GM18951 (cell line): ENCODE data around the gene GPC6.

Source experiments
- POLR2A ChIP-seq: IDR thresholded peaks from 4 replicates; pipeline ENCODE4 v1.6.1; 2011; ENCODE audit warnings: mild to moderate bottlenecking; ENCODE audit not compliant: insufficient read length, insufficient read depth; ENCODE audit errors: extremely low read depth
- in situ Hi-C: fragments of 300-500 bp; cut with MboI; formaldehyde crosslinking; loops from one replicate; pipeline ENCODE4 v1.12.0; 2022; ENCODE audit warnings: low sequenced_read_pairs, mixed read lengths, inconsistent platforms; ENCODE audit not compliant: unreplicated experiment

Gene GPC6

DNA sequence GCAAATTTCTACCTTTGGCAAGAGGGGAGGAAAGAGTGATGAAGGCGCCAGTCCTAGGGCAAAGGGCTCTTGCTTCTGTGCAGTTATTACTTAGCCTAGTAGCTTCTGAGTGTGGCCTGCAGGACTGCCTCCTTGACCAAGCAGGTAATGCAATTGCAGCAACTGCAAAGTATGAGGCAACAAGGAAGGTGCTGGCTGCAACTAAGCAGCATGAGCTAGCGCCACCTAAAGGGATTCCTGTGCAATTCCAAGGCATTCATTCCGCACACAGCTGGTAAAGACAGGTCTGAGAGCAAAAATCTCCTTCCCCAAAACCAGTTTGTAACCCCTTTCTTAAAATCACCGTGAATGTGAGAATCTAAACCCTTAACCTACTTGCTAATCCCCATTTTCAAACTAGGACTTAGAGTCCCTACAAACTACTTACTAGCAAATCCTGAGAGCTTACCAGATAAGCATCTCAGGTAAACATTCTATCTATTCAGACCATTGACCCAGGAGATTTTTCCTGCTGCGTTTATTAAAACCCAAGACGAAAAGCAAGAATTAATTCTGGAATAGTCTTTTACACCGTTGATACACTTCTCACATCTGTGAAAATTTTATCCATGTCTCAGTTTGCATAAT is 1190.0 kb downstream of the GPC6 start:
- in situ Hi-C loops = no loop called here
- no peak for TF ChIP-seq POLR2A

DNA sequence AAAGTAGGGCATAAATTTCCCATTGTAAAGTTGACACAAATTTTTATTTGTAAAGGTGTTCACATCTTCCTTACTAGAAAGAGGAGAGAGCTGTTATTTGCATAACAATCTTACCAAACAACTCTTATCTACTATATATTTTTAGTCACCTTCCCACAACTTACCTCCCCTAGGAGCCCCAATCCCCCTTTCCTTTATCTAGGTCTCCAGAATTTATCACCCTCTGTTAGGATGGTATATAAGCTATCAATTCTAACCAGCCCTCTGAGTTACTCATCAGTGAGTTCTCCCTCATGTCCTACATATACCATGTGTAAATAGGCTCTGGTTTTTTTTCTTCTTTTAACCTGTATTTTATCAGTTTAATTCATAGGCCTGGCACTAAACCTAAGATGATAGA is 1190.7 kb downstream of the GPC6 start:
- in situ Hi-C loops = no loop called here
- no peak for TF ChIP-seq POLR2A

DNA sequence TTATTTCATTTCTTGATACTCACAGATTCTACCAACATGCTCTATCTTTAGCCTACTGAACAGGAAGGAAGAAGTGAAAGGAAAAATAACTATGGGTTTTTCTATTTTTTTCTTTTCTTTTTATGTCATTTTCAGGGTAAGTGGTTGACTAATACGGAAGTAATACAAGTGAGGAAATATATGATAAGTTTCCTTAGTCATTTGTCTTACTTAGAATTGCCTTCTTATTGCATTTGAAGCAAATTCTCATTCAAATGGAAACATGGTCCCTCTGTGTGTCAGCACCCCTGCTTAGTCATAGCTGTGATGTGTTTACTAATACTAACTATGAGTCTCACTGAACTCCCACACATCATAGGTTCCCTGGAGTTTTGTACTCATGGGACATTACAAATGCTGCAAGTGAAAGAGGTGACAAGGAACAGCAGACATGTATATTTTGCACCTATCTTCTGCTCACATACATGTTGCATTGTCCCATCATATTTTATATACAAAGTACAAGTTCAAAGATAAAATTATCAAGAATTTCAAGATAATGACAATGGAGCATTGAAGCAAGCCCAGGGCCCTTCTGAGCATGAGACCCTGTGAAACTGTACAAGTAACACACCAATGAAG is 1192.8 kb downstream of the GPC6 start:
- no peak for TF ChIP-seq POLR2A
- in situ Hi-C loops = no loop called here

DNA sequence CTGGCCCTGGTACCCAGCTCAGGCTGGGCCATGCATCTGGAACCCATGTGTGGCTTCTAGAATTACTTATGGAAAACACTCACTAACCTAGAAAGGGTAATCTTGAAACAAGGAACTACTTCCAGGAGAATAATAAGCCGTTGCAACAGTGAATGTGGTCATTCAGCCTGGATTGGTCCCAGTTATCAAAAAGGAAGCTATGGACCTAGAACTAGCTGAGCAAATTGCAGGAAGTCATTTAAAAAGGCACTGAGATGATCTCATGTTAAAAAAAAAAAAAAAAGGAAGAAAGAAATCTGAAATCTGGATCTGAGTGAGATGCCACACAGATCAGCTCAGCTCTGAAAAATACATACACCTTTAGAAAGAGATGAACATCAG is 1193.3 kb downstream of the GPC6 start:
- in situ Hi-C loops = no loop called here
- no peak for TF ChIP-seq POLR2A

DNA sequence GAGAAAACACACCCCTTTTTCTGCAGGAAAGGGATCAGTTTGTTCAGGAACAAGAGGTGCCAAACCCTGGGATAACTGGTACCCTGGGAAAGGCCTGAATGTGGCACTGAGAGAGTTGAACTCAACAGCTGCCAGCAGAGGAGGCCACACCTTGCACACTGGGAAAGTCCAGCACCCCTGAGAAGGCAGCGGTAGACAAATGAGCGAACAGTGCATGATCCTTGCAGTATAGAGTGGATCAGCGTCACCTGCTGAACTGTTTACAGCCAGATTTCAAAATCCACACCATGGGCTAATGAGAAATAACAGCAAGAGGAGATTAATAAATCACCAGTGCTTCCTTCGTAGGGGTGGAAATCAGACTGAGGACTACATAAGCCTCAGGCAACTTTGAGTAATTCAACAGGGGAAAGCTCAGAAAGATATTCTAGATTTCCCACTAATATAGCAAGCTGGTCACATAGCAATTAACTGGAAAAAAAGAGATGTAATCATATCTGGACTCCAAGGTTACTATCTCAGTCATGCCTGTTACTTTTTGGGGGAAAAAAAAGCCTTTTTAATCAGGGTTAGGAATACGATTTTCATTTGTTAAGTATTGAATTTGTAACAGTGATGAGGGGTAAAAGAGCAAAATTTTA is 1200.8 kb downstream of the GPC6 start:
- no peak for TF ChIP-seq POLR2A
- in situ Hi-C loops = no loop called here

DNA sequence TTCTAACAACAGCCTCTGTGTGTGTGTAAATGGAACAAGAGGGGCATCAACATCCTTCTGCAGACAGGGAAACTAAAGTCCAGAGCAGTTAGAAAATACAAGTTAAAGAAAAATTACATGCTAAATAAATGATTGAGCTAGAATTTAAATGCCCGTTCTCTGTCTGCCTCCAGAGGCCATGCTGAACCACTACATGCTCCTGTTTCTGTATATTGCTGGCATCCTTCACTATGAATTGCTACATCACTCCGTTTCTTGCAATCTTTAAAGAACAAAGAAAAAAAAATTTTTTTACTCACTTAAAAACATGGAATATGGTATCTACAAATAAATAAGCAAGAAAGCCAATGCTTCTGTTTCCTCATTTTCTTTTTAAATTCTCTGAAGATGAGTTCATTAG is 1205.0 kb downstream of the GPC6 start:
- in situ Hi-C loops = no loop called here
- TF ChIP-seq POLR2A = no peak

DNA sequence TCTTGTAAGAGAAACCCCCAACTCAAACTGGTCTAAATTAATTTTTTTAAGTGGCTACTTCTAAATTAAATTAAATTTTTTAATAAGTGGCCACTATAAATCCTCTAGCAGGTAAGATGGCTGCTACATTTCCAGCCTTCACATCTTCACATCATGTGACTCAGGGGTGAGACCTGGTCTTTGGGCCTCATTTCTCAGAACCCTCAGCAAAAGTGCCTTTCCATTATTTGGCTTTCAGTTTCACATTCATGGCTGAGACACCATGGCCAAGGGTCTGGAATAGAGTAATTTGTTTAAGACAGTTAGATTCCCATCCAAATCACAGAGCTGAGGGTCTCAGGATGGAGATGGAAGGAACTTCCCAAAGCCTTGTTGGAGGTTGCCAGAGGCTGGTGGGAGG is 1205.4 kb downstream of the GPC6 start:
- no peak for TF ChIP-seq POLR2A
- in situ Hi-C loops = no loop called here

DNA sequence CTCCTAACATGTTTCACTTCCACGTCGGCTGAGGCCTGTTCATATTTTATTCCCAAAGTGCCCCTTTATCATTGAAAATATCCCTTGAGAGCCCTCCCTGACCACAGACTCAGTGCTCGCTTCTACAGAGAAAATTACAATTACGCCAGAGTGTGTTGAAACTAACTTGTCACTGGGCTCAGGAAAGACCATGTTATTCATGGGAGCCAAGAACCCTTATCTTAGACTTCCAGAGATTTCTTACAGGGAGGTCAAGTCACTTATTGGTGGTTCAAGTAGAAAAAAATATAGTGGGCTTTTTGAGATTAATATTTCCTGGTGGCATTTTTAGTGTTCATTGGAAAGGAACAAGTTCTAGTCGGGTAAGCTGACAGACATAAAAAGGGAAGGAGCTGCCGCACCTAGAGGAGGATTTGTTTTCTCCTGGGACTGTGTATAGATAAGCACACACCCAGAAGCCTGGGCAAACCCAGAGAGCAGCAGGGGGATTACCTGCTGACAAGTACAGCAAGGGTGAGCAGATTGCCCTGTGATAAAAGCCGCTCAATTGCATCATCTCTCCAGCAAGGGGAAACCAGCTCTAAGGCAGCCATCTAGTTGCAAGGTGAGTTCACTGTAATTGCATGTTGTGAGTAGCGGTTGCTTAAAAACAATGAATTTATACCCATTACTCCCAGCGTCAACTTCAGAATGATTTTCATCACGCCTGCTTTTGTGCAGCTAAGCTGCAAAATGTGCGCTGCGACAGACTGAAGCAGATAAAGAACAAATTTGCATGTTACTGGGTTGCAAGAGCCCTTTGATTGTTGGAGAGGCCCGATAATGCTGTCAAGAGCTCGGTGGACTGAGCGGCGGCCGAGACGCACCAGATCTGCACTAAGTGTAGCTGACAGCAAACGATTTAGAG is 1206.7 kb downstream of the GPC6 start:
- TF ChIP-seq POLR2A = no peak
- in situ Hi-C loops = no loop called here

DNA sequence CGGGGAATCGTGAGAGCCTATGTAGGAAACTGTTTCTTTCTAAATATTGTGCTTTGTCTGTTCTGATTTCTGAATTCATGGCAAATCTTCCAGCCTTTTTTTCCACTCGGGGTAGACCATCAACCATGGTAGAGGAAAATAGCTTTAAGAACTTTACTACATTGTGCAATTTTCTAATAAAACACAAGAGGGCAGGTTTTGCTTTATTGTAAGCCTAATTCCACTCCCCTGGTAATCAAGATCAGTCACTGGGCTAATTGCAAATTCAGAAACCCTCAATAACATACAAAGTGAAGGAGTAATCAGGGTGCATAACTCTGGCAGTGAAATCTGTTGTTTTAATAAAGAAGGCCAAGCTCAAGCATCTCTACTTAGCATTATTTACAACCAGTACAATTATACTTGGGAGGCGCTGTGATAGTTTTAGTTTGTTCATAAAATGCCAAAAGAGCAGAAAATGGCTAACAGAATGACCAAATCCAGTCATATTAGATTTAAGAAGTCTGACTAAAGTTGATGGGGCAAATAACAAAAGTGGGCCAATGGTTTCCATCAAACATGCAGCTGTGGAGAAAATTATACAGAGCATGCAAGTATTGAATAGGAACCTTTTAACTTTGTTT is 1209.1 kb downstream of the GPC6 start:
- in situ Hi-C loops = loop anchor here (5.0 kb wide), 1 partner anchor 187 kb away; no protein-coding TSS in a partner anchor
- no peak for TF ChIP-seq POLR2A

DNA sequence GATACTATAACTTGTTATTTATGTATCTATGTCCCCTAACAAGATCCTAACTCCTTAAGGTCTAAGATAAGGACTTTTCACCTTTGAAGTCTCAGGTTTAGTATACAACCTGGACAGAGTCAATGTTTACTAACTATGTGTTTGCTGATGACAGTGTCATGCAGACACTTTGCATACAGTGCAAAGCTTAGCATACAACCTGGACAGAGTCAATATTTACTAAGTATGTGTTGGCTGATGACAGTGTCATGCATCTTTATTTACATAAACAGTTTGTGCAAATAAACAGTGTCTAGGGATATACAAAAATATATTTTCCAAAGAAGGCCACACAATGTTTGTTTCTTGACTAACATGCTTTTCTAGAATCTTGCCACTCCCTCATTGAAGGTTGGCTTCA is 1218.2 kb downstream of the GPC6 start:
- TF ChIP-seq POLR2A = no peak
- in situ Hi-C loops = no loop called here

DNA sequence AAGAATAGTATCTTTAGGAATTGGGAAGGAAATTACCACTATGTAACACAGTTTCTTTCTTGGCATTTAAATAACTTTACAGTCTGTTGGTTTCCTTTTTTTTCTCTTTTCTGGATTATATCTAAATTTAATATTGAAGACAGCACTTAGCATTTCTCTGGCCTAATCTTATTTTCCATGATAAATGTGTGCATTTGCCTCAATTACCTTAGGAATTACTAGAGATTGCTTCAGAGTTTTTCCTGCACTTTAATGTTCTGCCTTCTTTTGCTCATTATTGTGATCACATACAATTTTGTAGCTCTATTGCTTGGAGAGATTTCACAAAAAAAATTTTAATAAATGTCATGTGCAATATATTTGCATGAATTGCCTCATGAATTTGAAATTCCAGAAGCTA is 1227.7 kb downstream of the GPC6 start:
- in situ Hi-C loops = no loop called here
- no peak for TF ChIP-seq POLR2A

DNA sequence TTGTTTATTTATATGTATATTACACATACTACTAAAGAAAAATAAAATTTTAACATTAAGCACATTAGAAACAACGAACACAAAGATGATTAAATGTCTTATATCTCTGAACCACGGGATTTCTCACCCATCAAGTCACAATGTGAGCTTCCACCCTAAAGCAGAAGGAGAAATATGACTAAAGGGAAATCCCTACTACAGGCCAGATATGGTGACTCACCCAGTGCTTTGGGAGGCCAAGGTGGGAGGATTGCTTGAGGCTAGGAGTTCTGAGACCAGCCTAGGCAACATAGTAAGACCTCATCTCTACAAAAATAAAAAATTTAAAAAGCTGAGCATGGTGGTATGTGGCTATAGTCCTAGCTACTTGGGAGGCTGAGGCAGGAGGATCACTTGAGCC is 1228.3 kb downstream of the GPC6 start:
- in situ Hi-C loops = no loop called here
- no peak for TF ChIP-seq POLR2A

DNA sequence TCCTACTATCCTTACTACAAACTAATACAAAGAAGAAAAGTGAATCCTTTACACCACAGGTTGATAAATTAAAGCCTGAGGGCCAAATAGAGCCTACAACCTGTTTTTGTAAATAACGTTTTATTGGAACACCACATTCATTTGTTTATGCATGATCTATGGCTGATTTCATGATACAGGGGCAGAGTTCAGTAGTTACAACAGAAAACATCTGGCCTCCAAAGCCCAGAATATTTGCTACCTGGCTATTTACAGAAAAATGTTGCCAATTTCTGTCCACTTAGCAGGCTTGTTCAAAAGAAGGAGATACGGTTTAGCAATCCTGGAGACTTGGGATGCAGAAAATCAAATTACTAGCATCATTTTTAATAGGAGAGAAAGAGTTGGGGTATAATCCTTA is 1228.8 kb downstream of the GPC6 start:
- in situ Hi-C loops = no loop called here

More for the DNA sequence above, 1228.8 kb downstream of the GPC6 start:
- no peak for TF ChIP-seq POLR2A
